Neural crest cell (in vitro differentiated cells): ENCODE results near the gene COL23A1. TPM values are rescaled to one million over a fixed set of nuclear protein-coding genes. Genes with fewer than 3 reads are reported as not detected.
A peak's percentile ranks its signal among the peaks of the same experiment; 100 is the strongest.

ENCODE experiments used
- DNase-seq: peaks from one replicate; pipeline ENCODE4 v3.0.0; 2021; ENCODE audit warnings: low read depth, mixed read lengths, low spot score
- H3K27ac Mint-ChIP-seq: one replicate; pipeline ENCODE4 v1.8.0; 2021; ENCODE audit warnings: mild to moderate bottlenecking, mixed read lengths; ENCODE audit not compliant: unreplicated experiment
- H3K27me3 Mint-ChIP-seq: 2 replicates; pipeline ENCODE4 v1.8.0; 2021; ENCODE audit warnings: low read depth, mild to moderate bottlenecking, mixed read lengths
- H3K36me3 Mint-ChIP-seq: 2 replicates; pipeline ENCODE4 v1.8.0; 2021; ENCODE audit warnings: low read depth, mild to moderate bottlenecking, mixed read lengths
- H3K4me1 Mint-ChIP-seq: 2 replicates; pipeline ENCODE4 v1.8.0; 2021; ENCODE audit warnings: mixed read lengths
- H3K4me3 Mint-ChIP-seq: one replicate; pipeline ENCODE4 v1.8.0; 2021; ENCODE audit warnings: mild to moderate bottlenecking, mixed read lengths
- H3K9me3 Mint-ChIP-seq: 2 replicates; pipeline ENCODE4 v1.8.0; 2021; ENCODE audit warnings: mixed read lengths
- total RNA-seq: library from RNA; stranded (reverse); gene quantifications from 2 replicates; pipeline ENCODE4 v1.2.1, GENCODE V29; 2021
- TF ChIP-seq, protein P1 (sequence below): fragments of 200-600 bp; sonication (generic); conservative IDR thresholded peaks from 2 replicates; pipeline ENCODE4 v1.5.0; 2021; ENCODE audit warnings: antibody characterized with exemption, mild to moderate bottlenecking

COL23A1 gene
- total RNA-seq, 1 donor from 2014 or later = 33.7 TPM

DNA sequence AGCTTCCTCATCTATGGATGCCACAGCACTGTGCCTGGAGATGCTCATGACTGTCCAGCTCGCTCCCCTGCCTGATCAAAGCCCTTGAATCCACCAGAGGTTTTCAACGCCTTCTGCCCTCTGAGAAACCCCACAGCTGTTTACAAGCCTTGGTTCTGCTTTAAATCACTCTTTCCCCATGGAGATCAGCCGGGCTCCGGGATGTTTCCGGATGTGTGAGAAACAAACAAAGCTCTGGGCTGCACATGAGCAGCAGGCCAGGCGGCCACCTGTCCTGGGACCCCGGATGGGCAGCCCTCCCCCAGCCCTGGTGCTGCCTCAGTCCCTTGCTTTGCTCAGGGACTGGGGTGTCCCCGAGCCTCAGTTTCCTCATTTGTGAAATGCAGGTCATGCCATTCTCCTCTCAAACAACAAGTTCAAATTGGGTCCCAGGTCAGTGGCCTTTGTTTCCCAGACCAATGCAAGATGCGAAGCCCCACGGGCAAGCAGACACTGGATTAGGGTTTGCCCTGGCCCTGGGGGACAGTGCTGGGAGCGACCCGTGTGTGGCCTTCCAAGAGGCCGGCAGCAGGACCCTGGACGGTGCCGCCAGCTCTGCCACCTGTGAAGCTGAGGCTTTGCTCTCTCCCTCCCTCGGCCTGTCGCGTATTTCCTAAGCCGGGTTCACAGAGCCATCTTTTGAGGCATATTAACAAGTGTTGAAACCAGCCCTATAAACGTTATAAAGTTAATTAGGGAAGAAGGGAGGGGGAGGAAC, 315.2 kb downstream of the COL23A1 start:
- H3K9me3 Mint-ChIP-seq = peaks cover 5% of the 10 kb centered on the region
- H3K27me3 Mint-ChIP-seq = peaks cover 7% of the 10 kb centered on the region
- H3K36me3 Mint-ChIP-seq = peaks cover 6% of the 10 kb centered on the region
- H3K4me3 Mint-ChIP-seq = no peak overlapping the region
- H3K4me1 Mint-ChIP-seq = peaks cover 8% of the 10 kb centered on the region
- no peak for DNase-seq
- TF ChIP-seq, protein P1, sequence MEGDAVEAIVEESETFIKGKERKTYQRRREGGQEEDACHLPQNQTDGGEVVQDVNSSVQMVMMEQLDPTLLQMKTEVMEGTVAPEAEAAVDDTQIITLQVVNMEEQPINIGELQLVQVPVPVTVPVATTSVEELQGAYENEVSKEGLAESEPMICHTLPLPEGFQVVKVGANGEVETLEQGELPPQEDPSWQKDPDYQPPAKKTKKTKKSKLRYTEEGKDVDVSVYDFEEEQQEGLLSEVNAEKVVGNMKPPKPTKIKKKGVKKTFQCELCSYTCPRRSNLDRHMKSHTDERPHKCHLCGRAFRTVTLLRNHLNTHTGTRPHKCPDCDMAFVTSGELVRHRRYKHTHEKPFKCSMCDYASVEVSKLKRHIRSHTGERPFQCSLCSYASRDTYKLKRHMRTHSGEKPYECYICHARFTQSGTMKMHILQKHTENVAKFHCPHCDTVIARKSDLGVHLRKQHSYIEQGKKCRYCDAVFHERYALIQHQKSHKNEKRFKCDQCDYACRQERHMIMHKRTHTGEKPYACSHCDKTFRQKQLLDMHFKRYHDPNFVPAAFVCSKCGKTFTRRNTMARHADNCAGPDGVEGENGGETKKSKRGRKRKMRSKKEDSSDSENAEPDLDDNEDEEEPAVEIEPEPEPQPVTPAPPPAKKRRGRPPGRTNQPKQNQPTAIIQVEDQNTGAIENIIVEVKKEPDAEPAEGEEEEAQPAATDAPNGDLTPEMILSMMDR = no peak
- no peak overlapping the region for H3K27ac Mint-ChIP-seq

DNA sequence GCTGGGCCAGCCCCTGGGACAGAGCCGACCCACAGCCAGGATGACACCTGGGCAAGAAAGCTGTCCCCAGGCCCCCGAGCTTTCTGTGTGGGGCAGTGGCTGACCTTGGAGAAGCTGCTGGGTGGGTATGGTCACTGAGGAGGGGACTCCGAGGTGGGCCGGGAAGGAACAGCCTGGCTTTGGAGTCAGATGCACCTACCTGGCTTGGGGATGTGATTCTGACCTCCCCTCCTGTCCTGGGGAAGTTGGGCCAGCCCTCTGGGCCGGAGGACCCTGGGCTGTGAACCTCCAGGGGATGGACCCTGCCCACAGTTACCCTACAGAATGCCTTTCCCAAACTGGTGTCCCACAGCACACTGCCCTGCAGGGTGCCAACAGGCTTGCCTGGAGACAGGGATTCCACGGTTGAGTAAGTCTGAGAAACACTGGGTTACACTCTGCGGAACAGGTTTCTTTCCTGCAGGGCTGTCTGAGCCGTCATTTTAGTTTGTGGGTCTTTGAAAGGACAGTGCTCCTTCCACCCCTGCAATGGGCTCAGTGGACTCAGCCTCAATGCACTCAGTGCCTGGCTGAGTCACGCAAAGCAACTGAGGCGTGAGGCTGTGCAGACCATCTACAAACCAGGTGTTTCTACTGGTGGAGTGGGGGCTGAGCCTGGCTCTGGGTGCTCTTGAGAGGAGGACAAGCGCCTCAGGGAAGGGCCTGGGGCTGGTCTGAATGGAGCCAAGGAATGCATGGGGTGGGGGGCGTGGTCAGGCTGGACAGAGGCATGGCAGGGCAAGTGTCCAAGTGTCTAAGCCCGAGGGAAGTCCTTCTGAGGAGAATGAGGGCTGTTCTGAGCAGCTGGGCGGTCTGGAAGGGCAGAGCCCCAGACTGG, 316.3 kb downstream of the COL23A1 start:
- Mint-ChIP-seq H3K4me1 (peaks cover 4% of the 10 kb centered on the region), H3K9me3 (peaks cover 5% of the 10 kb centered on the region), H3K36me3 (peaks cover 6% of the 10 kb centered on the region), H3K27ac (no peak overlapping the region), H3K4me3 (no peak overlapping the region), H3K27me3 (peaks cover 3% of the 10 kb centered on the region)
- DNase-seq = no peak
- TF ChIP-seq, protein P1 = no peak

DNA sequence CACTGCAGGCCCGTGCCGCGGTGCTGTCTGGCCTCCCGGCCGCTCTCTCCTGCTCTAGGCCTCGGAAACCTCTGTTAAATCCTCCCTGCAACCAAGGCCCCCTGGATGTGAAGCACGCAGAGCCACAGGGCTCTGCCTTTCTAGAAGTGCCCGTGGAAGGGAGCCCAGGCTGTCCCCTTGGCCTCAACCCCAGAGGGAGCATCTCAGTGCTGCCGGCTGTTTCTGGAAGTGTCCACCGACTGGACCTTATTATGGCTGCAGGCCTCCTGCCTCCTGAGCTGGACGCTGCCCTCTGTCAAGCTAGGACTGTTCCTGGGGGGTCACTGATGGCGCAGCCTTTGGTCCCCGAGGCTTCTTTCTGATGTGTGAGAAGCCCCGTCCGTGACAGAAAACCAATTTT, 317.2 kb downstream of the COL23A1 start:
- TF ChIP-seq, protein P1 = no peak
- Mint-ChIP-seq H3K9me3 (peaks cover 5% of the 10 kb centered on the region), H3K4me3 (no peak overlapping the region), H3K4me1 (peaks cover 4% of the 10 kb centered on the region), H3K36me3 (peaks cover 6% of the 10 kb centered on the region), H3K27me3 (peaks cover 3% of the 10 kb centered on the region), H3K27ac (peak overlapping the region; percentile 35)
- no peak for DNase-seq

DNA sequence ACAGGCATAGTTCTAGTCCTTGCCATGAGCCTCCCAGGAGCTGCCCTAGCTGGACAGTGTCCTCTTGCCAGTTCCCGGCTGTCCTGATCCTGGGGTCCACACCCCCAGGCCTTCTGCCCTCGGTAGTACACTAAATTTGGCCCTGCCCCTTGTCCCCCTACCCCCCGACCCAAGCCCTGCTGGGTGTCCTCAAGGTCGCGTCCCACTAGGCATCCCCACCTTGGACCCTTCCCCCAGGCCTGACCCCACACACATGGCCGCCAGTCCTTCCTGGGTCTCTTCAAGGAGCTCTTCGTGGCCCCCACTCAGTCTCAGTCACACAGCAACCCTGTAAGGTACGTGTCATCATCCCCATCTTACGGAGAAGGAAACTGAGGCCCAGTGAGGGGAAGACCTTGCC, 317.6 kb downstream of the COL23A1 start:
- Mint-ChIP-seq H3K27me3 (peaks cover under 1% of the 10 kb centered on the region), H3K9me3 (peaks cover 5% of the 10 kb centered on the region), H3K4me3 (no peak overlapping the region), H3K27ac (no peak overlapping the region), H3K4me1 (peaks cover 4% of the 10 kb centered on the region), H3K36me3 (peaks cover 6% of the 10 kb centered on the region)
- no peak for DNase-seq
- TF ChIP-seq, protein P1 = no peak

DNA sequence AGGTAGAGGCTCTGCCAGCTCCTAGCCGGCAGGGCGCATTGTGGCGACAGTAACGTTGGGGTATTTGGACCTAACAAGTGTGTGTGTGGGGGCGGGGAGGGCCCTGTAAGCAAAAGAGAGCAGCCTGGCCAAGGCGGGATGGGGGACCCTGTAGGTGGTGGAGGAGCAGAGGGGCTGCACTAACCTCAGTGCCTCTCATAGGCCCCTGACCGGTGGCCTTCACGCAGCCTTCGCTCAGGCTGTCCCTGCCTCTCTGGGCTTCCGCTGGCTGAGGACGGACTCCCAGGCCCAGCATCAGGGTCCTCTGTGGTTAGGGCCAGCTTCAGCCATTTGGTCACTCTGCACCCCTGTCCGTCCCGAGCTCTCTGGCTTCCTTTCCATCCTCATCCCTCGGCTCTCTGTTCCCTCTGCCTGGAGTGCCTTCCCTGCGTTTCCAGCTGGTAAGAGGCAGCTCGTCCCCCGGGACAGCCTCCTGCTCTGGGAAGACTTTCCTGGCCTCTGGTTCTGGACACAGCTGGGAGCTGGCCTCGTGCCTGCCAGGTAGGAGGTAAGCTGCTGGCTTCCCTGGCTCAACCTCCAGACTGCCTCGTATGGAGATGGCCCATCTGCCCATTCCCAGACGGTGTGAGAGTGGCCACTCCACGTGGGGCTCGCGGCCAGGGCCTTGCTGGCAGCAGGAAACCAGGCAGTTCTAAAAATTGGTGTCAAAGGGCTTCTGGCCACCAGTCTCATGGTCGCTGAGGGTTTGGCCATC, 318.3 kb downstream of the COL23A1 start:
- Mint-ChIP-seq H3K27me3 (no peaks in the 10 kb centered on the region), H3K4me1 (peaks cover 4% of the 10 kb centered on the region), H3K9me3 (peaks cover 5% of the 10 kb centered on the region), H3K4me3 (no peak overlapping the region), H3K36me3 (peaks cover 6% of the 10 kb centered on the region), H3K27ac (peak overlapping the region; percentile 89)
- no peak for DNase-seq
- TF ChIP-seq, protein P1 = no peak
